GM19099 (cell line): Measurements from ENCODE around the gene RRM2.

Experiments
- POLR2A ChIP-seq: IDR thresholded peaks from 3 replicates; pipeline ENCODE4 v1.6.1; 2011; ENCODE audit warnings: low read depth; ENCODE audit not compliant: insufficient read length; ENCODE audit errors: extremely low read depth

RRM2 gene

DNA sequence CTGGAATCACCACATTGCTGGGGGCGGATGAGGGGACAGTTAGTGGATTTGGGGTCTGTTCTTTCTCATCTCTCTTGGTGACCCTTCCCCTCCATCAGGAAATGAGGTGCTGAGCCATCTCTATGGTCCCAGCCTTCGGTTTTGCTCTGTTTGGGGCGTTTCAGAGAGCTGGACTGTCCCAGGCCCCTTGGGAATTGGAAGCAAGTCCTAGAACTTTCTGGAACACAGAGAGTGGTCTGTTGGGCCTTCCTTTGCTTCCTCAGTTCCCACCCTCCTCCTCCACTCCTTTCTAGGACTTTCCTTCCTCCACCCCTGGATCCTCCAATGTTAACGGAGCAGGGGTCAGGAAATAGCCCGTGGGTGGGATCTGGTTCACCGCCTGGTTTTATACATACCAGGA is 17.0 kb downstream of the RRM2 start:
- no peak for TF ChIP-seq POLR2A

DNA sequence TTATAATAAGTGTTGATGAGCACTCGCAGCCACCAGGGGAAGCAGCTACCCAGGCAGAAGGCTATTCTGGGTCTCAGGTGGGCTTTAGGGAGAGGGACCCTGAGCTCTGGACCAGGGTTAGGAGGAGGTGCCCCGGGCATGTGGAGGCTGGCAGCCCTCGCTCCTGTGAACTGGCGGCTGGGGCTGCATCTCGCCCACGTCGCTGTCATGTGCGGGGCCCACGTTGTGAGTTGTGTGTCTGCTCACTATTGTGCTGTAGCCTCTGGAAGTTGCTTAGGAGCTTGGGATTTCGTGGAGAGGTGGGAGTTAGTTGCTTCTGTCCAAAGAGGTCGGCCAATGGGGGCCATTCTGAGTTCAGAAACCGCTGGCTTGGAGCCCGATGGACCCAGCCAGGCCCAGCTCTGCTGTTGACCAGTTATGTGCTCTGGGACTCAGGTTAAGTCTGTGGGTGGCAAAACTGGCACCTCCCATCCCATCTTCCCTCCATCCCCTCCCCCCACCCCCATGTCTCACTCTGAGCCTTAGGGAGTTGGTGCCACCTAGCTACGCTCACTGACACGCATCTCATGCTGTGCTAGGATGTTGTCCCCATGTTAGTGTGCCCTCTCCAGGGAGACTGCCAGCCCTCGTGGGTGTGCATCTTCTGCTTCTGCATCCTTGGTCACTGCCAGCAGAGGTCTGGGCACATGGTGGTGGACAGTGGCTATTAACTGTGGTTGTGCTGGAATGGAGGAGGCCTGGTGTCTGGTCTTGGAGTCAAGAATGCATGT is 18.5 kb downstream of the RRM2 start:
- TF ChIP-seq POLR2A: no peak

DNA sequence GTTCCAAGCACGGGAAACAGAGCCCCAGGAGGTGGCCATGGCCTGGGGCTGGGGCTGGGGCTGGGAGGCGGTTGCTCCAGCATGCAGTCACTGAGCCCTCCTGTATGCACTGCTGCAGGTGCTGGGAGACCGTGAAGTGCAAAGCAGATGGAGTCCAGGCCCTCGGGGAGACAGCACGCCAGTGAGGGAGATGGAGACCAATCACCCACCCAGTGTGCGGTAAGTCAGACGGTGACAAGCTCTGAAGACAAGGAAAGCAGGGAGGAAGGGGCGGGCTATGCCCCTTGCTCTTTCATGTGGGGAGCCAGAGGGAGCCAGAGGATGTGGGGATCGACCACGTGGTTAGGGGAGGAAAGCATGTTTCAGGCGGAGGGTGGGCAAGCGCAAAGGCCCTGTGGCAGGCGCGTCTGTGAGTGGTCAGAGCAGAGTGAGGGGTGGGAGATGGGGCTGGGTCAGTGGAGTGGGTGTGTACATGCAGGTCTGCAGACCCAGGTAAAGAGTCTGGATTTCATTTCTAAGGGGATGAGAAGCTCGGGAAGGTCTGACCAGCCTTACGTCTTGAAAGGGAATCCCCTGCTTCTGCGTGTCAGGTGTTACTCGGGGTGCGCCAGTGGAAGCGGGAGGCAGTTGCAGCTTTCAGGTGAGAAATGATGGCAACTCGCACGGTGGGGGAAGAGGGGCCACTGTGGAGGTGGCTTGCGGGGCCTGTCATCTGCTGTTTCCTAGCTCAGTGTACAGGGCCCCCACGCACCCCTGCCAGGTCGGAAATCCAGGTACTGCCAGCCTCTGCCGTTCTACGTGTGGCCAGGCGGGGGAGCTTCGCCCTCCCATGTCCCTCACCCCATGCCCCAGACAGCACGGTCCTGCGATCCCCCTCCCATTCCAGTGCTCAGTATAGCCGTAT is 19.4 kb downstream of the RRM2 start:
- TF ChIP-seq POLR2A: no peak

DNA sequence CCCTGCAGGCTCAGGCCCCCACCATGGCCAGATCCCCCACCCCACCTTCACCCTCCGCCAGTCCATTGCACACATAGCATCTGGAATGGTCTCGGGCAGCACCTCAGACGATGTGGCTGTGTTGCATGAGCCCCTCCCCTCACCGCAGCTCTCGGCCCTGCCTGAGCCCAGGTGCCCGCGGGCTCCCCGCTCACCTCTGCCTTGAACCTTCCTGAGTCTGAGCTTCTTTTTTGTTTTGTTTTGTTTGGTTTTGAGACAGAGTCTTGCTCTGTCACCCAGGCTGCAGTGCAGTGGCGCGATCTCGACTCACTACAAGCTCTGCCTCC is 20.1 kb downstream of the RRM2 start:
- no peak for TF ChIP-seq POLR2A

DNA sequence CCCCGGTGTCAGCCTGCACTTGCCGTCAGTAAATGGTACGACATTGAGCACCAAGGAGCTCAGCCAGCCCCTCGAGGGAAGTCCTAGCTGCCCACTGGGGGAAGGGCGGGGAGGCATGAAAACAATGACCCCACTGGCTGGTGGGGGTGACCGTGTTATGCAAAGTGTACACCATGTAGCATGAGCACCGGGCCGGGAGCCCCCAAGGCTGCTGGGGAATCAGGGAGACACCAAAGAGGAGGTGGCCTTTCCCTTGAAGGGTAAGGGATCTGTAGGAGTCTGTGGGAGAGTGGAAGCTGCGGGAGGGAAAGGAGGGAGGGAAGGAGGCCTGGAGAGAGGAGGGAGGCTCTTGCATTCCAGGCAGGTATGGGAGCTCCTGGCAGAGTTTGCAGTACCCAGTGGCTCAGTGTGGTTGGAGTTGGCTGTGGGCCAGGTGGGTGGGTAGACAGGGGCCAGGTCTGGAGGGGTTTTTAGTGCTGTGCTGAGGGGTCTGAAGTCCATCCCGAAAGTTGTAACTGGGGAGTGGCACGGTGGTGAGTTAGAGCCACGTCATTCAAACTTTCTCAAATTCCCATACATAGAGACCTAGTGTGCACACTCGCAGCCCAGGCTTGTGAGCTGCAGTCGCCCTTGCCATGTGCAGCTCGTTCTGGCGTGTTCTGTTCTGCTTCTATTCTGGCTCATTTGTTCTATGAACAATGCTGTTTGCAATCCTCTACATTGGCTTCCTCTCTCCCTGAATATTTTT is 22.4 kb downstream of the RRM2 start:
- TF ChIP-seq POLR2A: no peak

DNA sequence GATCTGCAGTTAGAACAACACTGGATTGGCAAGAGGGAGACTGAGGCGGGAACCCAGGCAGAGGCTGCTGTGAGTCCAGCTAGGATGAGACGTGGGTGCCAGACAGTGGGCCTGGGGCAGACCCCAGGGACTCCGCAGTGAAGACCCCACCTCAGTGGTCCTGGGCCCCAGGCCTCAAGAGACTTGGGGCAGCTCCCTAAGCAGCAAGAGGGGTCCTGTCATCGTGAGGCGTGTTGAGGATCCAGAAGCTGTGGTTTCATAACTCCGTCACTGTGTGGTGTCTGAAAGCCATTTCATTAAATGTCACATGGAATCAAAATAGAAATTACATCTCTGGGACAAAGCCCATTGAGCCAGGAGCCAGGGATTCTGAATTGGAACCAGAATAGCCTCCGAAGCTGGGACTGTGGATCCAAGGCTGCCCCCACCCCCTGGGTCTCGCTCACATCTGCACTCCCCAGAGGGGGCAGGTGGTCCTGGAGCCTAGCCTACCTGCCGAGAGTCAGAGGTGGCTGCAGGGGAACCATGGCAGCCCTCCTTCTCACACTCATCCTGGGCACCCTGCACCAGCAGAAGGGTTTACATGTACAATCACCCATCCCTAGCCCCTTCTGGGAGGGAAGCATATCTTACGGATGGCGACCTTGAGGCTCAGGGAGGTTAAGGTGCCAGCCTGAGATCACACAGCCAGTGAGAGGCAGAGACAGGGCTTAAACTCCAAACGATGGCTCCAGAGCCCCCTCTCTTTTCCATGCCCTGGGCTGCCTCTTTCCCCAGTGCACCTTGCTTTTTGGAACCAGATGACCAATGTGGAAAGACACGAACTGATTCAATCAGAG is 23.2 kb downstream of the RRM2 start:
- TF ChIP-seq POLR2A: no peak

- no peak for TF ChIP-seq POLR2A
Observed at GRCh38 chr2:10146366-10147005, 23.9 kb downstream of the RRM2 start.

DNA sequence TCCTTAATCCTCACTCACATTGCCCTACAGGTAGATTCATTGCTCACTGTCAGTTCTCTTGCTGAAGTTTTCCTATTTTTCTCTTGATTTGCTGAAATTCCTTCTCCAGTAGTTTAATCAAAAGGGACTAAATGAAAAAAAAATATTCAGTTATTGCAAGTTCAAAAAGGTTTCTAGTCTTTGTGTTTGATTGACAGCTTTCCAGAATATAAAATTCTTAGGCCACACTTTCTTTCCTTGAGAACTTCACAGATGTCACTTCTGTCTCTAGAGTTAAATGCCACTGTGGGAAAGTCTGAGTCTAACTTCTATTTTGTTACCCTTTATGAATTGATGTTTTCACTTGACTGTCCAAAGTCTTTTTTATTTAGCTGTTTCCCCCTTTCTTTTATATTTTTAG is 25.7 kb downstream of the RRM2 start:
- TF ChIP-seq POLR2A: no peak

GRCh38 chr2:10149635-10150034 is 27.1 kb downstream of the RRM2 start:
- TF ChIP-seq POLR2A: no peak

GRCh38 chr2:10150436-10150835 is 27.9 kb downstream of the RRM2 start:
- TF ChIP-seq POLR2A: no peak

- no peak for TF ChIP-seq POLR2A
Observed at GRCh38 chr2:10151462-10151861, 28.9 kb downstream of the RRM2 start.

- TF ChIP-seq POLR2A: no peak
Observed at GRCh38 chr2:10157293-10157692, 34.8 kb downstream of the RRM2 start.

GRCh38 chr2:10158681-10159080 is 36.1 kb downstream of the RRM2 start:
- no peak for TF ChIP-seq POLR2A

DNA sequence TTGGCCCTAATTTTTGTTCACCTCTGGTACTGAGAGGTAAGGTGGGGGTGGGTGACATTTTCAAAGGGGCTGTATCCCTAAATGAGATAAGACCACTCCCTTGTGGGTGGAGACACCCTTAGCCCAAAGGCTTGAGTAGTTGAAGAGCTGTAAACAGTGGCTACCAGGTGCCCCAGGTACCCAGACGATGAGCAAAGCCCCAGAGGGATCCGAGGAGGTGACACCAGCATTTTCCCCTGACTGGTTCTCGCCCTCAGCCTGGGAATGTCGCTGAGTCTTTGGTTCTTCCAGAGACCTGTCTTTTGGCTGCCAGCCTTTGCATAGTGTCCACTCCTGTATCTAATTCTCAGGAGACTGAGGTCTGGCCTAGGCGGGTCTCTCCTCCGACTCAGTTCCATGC is 36.5 kb downstream of the RRM2 start:
- no peak for TF ChIP-seq POLR2A
